Uterus (tissue), 4 donors: Measurements from ENCODE around the gene SLC9A1. TPM values are rescaled to one million over a fixed set of nuclear protein-coding genes. Genes with fewer than 3 reads are reported as not detected.

Experiments
- DNase-seq, 2 donors: peaks; one replicate each; pipeline ENCODE4 v3.0.0-alpha.2; 2019 to 2020
- H3K27ac ChIP-seq, 2 donors: fragments of 200-600 bp; sonication (generic); 1 replicate in 1 of 2; 2 replicates in 1 of 2; pipeline ENCODE4 v1.5.1; 2016 to 2018
- H3K27me3 ChIP-seq, 2 donors: fragments of 200-600 bp; sonication (generic); one replicate each; pipeline ENCODE4 v1.5.1; 2018 to 2019; ENCODE audit warnings: control low read depth in 1 of 2
- H3K36me3 ChIP-seq, 2 donors: fragments of 200-600 bp; sonication (generic); one replicate each; pipeline ENCODE4 v1.5.1; 2019; ENCODE audit warnings: control low read depth in 1 of 2
- H3K4me1 ChIP-seq, 2 donors: fragments of 200-600 bp; sonication (generic); one replicate each; pipeline ENCODE4 v1.5.1; 2018 to 2019; ENCODE audit warnings: control low read depth in 1 of 2
- H3K4me3 ChIP-seq, 2 donors: fragments of 200-600 bp; sonication (generic); 1 replicate in 1 of 2; 2 replicates in 1 of 2; pipeline ENCODE4 v1.5.1; 2018 to 2019; ENCODE audit warnings: mild to moderate bottlenecking in 1 of 2
- H3K9me3 ChIP-seq, 2 donors: fragments of 200-600 bp; sonication (generic); one replicate each; pipeline ENCODE4 v1.5.1; 2019; ENCODE audit warnings: control low read depth in 1 of 2
- CTCF ChIP-seq, 4 experiments: fragments of 200-600 bp in 2 of 4; fragments of 450-650 bp in 2 of 4; sonication (generic) in 2 of 4; IDR thresholded peaks; one replicate each; pipeline ENCODE4 v1.5.1; 2016 to 2019; ENCODE audit warnings: antibody characterized with exemption in 4 of 4, mild to moderate bottlenecking in 2 of 4, moderate library complexity in 1 of 4
- POLR2A ChIP-seq, 2 donors: fragments of 450-650 bp; IDR thresholded peaks; one replicate each; pipeline ENCODE4 v1.6.1; 2016; ENCODE audit warnings: antibody characterized with exemption in 2 of 2, mild to moderate bottlenecking in 1 of 2, moderate library complexity in 1 of 2
- intact Hi-C: fragments of 100-400 bp; cut with DNase I; formaldehyde crosslinking; loops from one replicate; pipeline ENCODE4 v1.15.1; 2023; ENCODE audit warnings: low total_unique reads
- total RNA-seq, 4 donors: library from RNA; depleted of rRNA in 3 of 4; stranded (reverse); fragments of >200 nt in 3 of 4; gene quantifications; one replicate each; pipeline versions ENCODE4 v1.1.0 to v1.2.4, GENCODE V29; 2014 to 2023
- donor health status: DM: yes; HTN: yes; CAD: no.

SLC9A1 gene
- total RNA-seq, 4 donors from 2014 or later = 3.1 to 33.6 (median 18.4) TPM

GRCh38 chr1:27102707-27103468 lies 52.0 kb downstream of the SLC9A1 start:
- intact Hi-C loops = loop anchor here (5.0 kb wide), 1 partner anchor 179 kb away; no protein-coding TSS in a partner anchor
- no peak overlapping the region for H3K4me3 ChIP-seq
- peak; percentile 93 to 99 (median 98) for TF ChIP-seq CTCF (IDR thresholded peaks at IDR 0.05)
- TF ChIP-seq POLR2A (IDR thresholded peaks at IDR 0.05) = no peak
- no peaks in the 10 kb centered on the region for H3K9me3 ChIP-seq
- peaks cover 6 to 18% of the 10 kb centered on the region in 2 donors for H3K4me1 ChIP-seq
- DNase-seq = peak; percentile 79 to 86
- no peaks in the 10 kb centered on the region for H3K36me3 ChIP-seq
- peak overlapping the region in 1 of 2 donors; percentile 24 for H3K27ac ChIP-seq
- no peaks in the 10 kb centered on the region for H3K27me3 ChIP-seq

DNA sequence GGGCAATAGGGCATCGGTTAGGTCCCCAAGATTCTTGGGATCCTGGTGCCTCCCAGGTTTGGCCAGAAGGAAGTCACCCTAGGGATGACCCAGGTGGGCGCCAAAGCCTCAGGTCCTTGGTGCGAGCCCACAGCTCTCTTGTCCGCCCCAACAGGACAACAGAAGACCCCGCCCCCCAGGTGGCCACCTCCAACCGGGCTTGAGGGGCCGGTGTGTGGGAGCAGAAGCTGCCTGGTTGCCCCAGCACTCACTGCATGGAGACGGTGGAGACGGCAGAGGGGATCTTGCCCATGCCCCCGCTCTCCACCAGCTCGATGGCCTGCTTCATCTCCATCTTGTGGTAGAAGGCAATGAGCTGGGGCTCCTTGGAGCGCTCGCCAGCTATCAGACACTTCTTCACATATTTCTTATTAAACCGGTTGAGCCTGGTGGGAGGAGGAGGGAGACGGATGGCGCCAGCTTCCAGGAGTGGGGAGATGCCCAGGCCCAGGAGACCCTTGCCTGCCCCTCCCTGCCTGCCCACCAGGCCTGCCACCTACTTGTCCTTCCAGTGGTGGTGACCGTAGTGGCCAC lies 52.7 kb downstream of the SLC9A1 start:
- no peak overlapping the region for H3K27ac ChIP-seq
- no peak overlapping the region for H3K4me3 ChIP-seq
- no peaks in the 10 kb centered on the region for H3K9me3 ChIP-seq
- H3K4me1 ChIP-seq = peaks cover 6 to 18% of the 10 kb centered on the region in 2 donors
- no peaks in the 10 kb centered on the region for H3K27me3 ChIP-seq
- intact Hi-C loops = loop anchor here (5.0 kb wide), 1 partner anchor 180 kb away; no protein-coding TSS in a partner anchor
- H3K36me3 ChIP-seq = no peaks in the 10 kb centered on the region
- DNase-seq = no peak
- no peak for TF ChIP-seq CTCF (IDR thresholded peaks at IDR 0.05)
- TF ChIP-seq POLR2A (IDR thresholded peaks at IDR 0.05) = no peak

- DNase-seq = no peak
- intact Hi-C loops = loop anchor here (5.0 kb wide), 1 partner anchor 181 kb away; no protein-coding TSS in a partner anchor
- H3K27ac ChIP-seq = no peak overlapping the region
- no peaks in the 10 kb centered on the region for H3K9me3 ChIP-seq
- TF ChIP-seq CTCF (IDR thresholded peaks at IDR 0.05) (no peak), POLR2A (IDR thresholded peaks at IDR 0.05) (no peak)
- H3K36me3 ChIP-seq = no peaks in the 10 kb centered on the region
- no peaks in the 10 kb centered on the region for H3K27me3 ChIP-seq
- no peak overlapping the region for H3K4me3 ChIP-seq
- H3K4me1 ChIP-seq = peaks cover 6 to 18% of the 10 kb centered on the region in 2 donors
Observed at GRCh38 chr1:27101696-27102095, 53.2 kb downstream of the SLC9A1 start.

- H3K4me3 ChIP-seq = no peak overlapping the region
- TF ChIP-seq CTCF (IDR thresholded peaks at IDR 0.05) (no peak), POLR2A (IDR thresholded peaks at IDR 0.05) (no peak)
- H3K9me3 ChIP-seq = no peaks in the 10 kb centered on the region
- peak overlapping the region; percentile 88 to 89 for H3K27ac ChIP-seq
- peaks cover 6 to 18% of the 10 kb centered on the region in 2 donors for H3K4me1 ChIP-seq
- H3K36me3 ChIP-seq = no peaks in the 10 kb centered on the region
- no peak for DNase-seq
- intact Hi-C loops = loop anchor here (5.0 kb wide), 1 partner anchor 181 kb away; no protein-coding TSS in a partner anchor
- H3K27me3 ChIP-seq = no peaks in the 10 kb centered on the region
Observed at GRCh38 chr1:27101054-27101491, 53.9 kb downstream of the SLC9A1 start.
